ENCODE measurements around the gene NEURL1B.
"Not testable (repeated sequence)": the region's sequence is repeated elsewhere in the genome, so short reads cannot be mapped to it uniquely, and the experiment has no call there.

The NEURL1B gene

DNA sequence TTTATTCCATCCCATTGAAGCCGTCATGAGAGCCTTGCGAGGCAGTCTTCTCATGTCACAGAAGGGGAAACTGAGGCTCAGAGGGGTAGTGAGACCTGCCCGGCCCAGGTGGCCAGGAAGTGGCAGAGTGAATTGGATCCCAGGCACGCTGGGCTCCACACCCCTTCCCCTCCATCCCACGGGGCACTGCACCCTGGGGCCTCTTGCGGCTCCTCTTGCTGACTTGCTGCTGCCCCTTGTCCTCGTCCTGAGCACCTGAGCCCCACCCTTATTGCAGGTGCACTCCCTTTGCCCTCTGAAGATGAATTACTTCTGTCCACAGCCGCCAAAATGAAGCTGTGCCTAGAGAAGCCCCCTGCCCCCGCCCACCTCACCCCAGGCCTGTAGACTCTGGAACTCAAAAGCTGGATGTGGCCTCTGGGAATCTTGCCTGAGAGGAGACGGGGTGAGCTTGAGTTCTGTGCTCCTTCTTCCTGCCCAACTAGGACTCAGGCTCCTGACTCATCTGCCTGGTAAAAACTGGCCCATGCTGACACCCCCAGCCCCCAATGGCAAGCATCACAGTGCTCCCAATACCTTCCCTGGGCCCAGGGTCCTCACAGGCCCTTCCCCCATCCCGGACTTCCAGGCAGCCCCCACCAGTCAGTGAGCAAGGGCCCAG, 6.4 kb downstream of the NEURL1B start:
- H3K9ac ChIP-seq, result no peak overlapping the region
- H3K4me1 ChIP-seq, result no peaks in the 10 kb centered on the region
- no peaks in the 10 kb centered on the region for H3K27me3 ChIP-seq (ENCODE audit: control insufficient read depth, insufficient read depth, low read length)

DNA sequence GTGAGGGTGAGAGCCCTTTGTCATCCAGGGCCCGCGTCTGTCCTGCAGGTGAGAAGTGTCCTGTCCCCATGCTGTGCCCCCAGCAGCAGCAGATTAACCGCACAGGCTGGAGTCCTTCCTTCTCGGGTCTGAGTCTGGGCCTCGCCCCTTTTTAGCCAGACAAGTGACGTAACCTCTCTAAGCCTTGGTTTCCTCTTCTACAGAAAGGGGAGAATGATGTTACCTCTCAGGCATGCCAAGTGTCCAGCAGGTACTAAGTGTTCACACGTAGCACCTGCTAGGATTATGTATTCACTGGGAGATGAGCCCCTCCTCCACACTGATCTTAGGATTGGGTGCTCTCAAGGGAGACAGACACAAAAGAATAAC, 6.9 kb downstream of the NEURL1B start:
- Histone ChIP-seq H3K27ac (no peak overlapping the region), H3K27me3 (ENCODE audit: control insufficient read depth, insufficient read depth, low read length) (no peaks in the 10 kb centered on the region), H3K4me3 (ENCODE audit: low read depth, low read length) (no peak overlapping the region), H3K36me3 (ENCODE audit: control insufficient read depth, insufficient read depth, low read length) (no peaks in the 10 kb centered on the region), H3K9me3 (ENCODE audit: control insufficient read depth, low read length) (no peaks in the 10 kb centered on the region), H2AFZ (no peak overlapping the region), H3K9ac (no peak overlapping the region), H3K4me1 (no peaks in the 10 kb centered on the region), H3K4me2 (ENCODE audit: low read length) (no peak overlapping the region), H3K79me2 (no peaks in the 10 kb centered on the region)
- TF ChIP-seq, protein P1, sequence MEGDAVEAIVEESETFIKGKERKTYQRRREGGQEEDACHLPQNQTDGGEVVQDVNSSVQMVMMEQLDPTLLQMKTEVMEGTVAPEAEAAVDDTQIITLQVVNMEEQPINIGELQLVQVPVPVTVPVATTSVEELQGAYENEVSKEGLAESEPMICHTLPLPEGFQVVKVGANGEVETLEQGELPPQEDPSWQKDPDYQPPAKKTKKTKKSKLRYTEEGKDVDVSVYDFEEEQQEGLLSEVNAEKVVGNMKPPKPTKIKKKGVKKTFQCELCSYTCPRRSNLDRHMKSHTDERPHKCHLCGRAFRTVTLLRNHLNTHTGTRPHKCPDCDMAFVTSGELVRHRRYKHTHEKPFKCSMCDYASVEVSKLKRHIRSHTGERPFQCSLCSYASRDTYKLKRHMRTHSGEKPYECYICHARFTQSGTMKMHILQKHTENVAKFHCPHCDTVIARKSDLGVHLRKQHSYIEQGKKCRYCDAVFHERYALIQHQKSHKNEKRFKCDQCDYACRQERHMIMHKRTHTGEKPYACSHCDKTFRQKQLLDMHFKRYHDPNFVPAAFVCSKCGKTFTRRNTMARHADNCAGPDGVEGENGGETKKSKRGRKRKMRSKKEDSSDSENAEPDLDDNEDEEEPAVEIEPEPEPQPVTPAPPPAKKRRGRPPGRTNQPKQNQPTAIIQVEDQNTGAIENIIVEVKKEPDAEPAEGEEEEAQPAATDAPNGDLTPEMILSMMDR (IDR thresholded peaks at IDR 0.05), result no peak

More for the DNA sequence above, 6.4 kb downstream of the NEURL1B start:
- Histone ChIP-seq H3K4me3 (ENCODE audit: low read depth, low read length) (no peak overlapping the region), H3K79me2 (no peaks in the 10 kb centered on the region), H3K36me3 (ENCODE audit: control insufficient read depth, insufficient read depth, low read length) (no peaks in the 10 kb centered on the region), H3K9me3 (ENCODE audit: control insufficient read depth, low read length) (no peaks in the 10 kb centered on the region), H3K4me2 (ENCODE audit: low read length) (no peak overlapping the region), H3K27ac (no peak overlapping the region), H2AFZ (no peak overlapping the region)
- TF ChIP-seq, protein P1 (IDR thresholded peaks at IDR 0.05), result no peak

DNA sequence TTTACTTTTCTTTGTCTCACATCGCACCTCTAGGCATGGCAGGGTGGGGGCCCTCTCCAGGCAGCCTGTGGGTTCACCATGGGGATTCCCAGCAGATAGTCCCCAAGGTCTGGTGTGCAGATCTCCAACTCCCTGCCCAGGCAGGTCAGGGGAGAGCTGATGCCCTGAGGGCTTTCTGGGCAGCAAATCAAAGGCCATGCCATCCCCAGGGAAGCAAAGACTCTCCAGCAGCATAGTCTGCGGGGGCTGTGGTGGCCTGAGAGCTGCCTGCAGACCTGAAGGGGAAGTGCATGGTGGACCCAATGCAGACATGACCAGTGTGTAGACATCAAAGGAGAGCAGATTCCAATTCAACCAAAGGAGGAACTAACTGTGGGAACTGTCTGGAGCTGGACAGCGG, 7.7 kb downstream of the NEURL1B start:
- no peak overlapping the region for H3K4me2 ChIP-seq (ENCODE audit: low read length)
- H3K9ac ChIP-seq, result no peak overlapping the region
- H2AFZ ChIP-seq, result no peak overlapping the region
- H3K4me3 ChIP-seq (ENCODE audit: low read depth, low read length), result no peak overlapping the region
- H3K4me1 ChIP-seq, result no peaks in the 10 kb centered on the region
- no peaks in the 10 kb centered on the region for H3K27me3 ChIP-seq (ENCODE audit: control insufficient read depth, insufficient read depth, low read length)
- TF ChIP-seq, protein P1 (IDR thresholded peaks at IDR 0.05), result no peak
- no peaks in the 10 kb centered on the region for H3K79me2 ChIP-seq
- H3K9me3 ChIP-seq (ENCODE audit: control insufficient read depth, low read length), result no peaks in the 10 kb centered on the region
- H3K36me3 ChIP-seq (ENCODE audit: control insufficient read depth, insufficient read depth, low read length), result no peaks in the 10 kb centered on the region
- no peak overlapping the region for H3K27ac ChIP-seq

DNA sequence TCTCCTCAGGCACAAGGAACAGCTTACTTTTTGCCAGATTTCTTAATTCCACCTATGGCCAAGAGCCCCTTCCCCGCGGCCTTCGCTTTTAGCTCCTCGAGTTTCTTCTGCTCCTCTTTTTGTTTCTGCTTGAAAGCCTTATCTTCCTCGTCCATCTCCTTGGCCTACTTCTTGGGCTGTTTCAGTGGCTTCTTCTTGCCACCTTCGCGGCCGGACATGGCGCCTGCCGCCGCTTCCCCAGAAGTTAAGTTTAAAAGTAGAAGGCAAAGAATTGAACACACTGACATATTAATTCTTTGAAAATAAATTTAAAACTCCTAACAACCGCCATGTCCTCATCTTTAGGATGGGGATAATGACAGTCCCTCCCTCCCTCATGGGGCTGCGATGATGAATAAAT, 15.4 kb downstream of the NEURL1B start:
- H3K27ac ChIP-seq; H3K9ac ChIP-seq; H3K9me3 ChIP-seq (ENCODE audit: control insufficient read depth, low read length); H3K4me1 ChIP-seq; H3K27me3 ChIP-seq (ENCODE audit: control insufficient read depth, insufficient read depth, low read length); H3K4me2 ChIP-seq (ENCODE audit: low read length); H3K36me3 ChIP-seq (ENCODE audit: control insufficient read depth, insufficient read depth, low read length); H2AFZ ChIP-seq; H3K4me3 ChIP-seq (ENCODE audit: low read depth, low read length); H3K79me2 ChIP-seq: not testable (repeated sequence)

DNA sequence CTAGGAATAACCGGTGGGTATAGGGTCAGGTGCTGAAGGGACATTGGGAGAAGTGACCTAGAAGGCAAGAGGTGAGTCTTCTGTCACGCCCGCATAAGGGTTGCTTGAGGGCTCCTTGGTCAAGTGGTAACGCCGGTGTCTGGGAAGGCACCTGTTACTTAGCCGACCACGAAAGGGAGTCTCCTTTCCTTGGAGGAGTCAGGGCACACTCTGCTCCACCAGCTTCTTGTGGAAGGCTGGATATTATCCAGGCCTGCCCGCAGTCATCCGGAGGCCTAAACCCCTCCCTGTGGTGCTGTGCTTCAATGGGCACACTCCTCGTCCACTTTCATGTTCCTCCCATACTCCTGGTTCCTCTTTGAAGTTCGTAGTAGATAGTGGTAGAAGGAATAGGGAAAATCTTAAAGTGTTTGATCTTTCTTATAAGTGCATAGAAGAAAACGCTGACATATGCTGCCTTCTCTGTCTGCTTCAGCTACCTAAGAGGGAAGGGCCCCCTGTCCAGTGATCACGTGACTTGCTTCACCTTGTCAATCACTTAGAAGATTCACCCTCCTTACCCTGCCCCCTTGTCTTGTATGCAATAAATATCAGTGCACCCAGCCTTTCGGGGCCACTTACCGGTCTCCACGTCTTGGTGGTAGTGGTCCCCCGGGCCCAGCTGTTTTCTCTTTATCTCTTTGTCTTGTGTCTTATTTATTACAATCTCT, 16.6 kb downstream of the NEURL1B start:
- not testable (repeated sequence) for H3K9ac ChIP-seq; H3K9me3 ChIP-seq (ENCODE audit: control insufficient read depth, low read length); H3K4me1 ChIP-seq; H3K79me2 ChIP-seq; H3K4me2 ChIP-seq (ENCODE audit: low read length); H3K36me3 ChIP-seq (ENCODE audit: control insufficient read depth, insufficient read depth, low read length); H2AFZ ChIP-seq; H3K27me3 ChIP-seq (ENCODE audit: control insufficient read depth, insufficient read depth, low read length); H3K4me3 ChIP-seq (ENCODE audit: low read depth, low read length); H3K27ac ChIP-seq
